ENCODE results near the gene DNMT3A.

The DNMT3A gene

DNA sequence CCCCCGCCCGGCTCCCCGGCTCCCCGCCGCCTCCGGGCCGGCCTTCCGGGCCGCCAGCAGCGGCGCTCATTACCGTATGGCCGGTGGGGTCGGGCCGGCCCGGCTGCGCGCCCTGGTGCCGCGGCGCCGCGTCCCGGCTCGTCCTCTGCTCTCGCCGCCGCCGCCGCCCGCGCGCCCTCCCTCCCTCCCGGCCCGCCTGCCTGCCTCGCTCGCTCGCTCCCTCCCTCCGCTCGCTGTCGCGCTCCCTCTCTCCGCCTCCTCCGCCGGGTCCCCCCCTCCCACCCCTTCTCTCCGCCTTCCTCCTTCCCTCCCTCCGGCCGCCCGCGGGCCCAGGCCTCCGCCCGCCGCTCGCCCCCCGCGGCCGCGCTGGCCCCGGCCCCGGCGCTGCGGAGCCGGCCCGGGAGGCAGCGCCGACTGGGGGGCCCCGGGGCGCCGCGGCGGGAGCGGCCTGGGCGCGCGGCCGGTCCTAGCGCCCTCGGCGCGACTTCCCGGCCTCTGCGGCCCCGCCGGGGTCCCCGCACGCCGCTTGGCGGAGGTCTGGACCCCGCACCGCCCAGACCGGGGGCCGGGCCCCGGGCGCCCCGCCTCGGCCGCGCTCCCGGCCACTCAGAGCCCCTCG is at the start of gene DNMT3A:
DNMT3A (minus strand) TSS at position 173 of the 619 bp plus-strand sequence. CDS start 27,941 bp downstream, outside the sequence.
- TF ChIP-seq POLR2A (IDR thresholded peaks at IDR 0.05; ENCODE audit: low read length), result no peak
- no peak for TF ChIP-seq GATA1 (IDR thresholded peaks at IDR 0.05; ENCODE audit: low read depth, low read length)
- peak; percentile 71 to 82 for DNase-seq

DNA sequence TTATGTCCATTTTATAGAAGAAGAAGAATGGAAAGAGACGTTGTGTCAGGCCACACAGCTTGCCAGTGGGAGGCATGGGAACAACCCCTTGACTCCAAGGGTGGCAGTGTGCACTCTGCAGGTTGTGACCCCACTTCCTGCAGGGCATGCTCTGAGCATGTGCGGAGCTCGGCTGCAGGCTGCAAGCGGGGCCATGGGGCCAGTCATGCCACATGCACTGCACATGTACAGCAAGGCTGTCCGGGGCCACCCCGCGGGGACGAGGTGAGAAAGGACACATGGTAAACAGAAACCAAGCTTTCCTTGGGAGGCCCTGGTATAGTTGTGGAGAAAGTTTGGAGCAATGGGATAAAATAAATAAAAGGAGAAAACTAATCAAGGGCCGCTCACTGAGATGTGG is 47.4 kb upstream of the DNMT3A start:
- TF ChIP-seq GATA1 (IDR thresholded peaks at IDR 0.05; ENCODE audit: low read depth, low read length), result no peak
- no peak for TF ChIP-seq POLR2A (IDR thresholded peaks at IDR 0.05; ENCODE audit: low read length)
- DNase-seq, result no peak

DNA sequence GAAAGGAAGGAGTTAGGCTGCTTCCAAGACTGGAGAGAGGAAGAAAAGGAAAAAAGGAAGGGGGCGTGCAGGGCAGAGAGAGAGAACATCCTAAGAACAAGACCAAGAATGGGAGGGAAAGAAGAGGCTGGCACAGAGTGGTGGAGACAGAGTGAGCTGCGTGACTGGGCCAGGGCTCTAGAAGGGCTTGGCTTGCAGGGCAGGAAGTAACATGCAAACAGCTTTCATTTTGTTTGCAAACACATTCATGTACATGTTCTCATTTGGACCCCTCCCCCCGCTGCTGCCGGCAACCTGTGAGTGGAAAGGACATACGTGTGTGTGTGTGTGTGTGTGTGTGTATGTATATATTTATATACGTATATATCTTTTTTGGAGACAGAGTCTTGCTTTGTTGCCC is 46.8 kb upstream of the DNMT3A start:
- no peak for DNase-seq
- TF ChIP-seq GATA1 (IDR thresholded peaks at IDR 0.05; ENCODE audit: low read depth, low read length) (no peak), POLR2A (IDR thresholded peaks at IDR 0.05; ENCODE audit: low read length) (no peak)

GRCh38 chr2:25387876-25388449 is 46.2 kb upstream of the DNMT3A start:
- DNase-seq, result no peak
- no peak for TF ChIP-seq POLR2A (IDR thresholded peaks at IDR 0.05; ENCODE audit: low read length)
- TF ChIP-seq GATA1 (IDR thresholded peaks at IDR 0.05; ENCODE audit: low read depth, low read length), result no peak

GRCh38 chr2:25386971-25387875 is 45.5 kb upstream of the DNMT3A start:
- TF ChIP-seq GATA1 (IDR thresholded peaks at IDR 0.05; ENCODE audit: low read depth, low read length), result no peak
- no peak for TF ChIP-seq POLR2A (IDR thresholded peaks at IDR 0.05; ENCODE audit: low read length)
- no peak for DNase-seq

GRCh38 chr2:25385910-25386309 is 44.2 kb upstream of the DNMT3A start:
- TF ChIP-seq POLR2A (IDR thresholded peaks at IDR 0.05; ENCODE audit: low read length), result no peak
- no peak for TF ChIP-seq GATA1 (IDR thresholded peaks at IDR 0.05; ENCODE audit: low read depth, low read length)
- DNase-seq, result no peak

GRCh38 chr2:25383806-25384205 is 42.1 kb upstream of the DNMT3A start:
- no peak for DNase-seq
- TF ChIP-seq GATA1 (IDR thresholded peaks at IDR 0.05; ENCODE audit: low read depth, low read length), result no peak
- TF ChIP-seq POLR2A (IDR thresholded peaks at IDR 0.05; ENCODE audit: low read length), result no peak

GRCh38 chr2:25381502-25381901 is 39.8 kb upstream of the DNMT3A start:
- TF ChIP-seq POLR2A (IDR thresholded peaks at IDR 0.05; ENCODE audit: low read length), result no peak
- no peak for TF ChIP-seq GATA1 (IDR thresholded peaks at IDR 0.05; ENCODE audit: low read depth, low read length)
- no peak for DNase-seq

DNA sequence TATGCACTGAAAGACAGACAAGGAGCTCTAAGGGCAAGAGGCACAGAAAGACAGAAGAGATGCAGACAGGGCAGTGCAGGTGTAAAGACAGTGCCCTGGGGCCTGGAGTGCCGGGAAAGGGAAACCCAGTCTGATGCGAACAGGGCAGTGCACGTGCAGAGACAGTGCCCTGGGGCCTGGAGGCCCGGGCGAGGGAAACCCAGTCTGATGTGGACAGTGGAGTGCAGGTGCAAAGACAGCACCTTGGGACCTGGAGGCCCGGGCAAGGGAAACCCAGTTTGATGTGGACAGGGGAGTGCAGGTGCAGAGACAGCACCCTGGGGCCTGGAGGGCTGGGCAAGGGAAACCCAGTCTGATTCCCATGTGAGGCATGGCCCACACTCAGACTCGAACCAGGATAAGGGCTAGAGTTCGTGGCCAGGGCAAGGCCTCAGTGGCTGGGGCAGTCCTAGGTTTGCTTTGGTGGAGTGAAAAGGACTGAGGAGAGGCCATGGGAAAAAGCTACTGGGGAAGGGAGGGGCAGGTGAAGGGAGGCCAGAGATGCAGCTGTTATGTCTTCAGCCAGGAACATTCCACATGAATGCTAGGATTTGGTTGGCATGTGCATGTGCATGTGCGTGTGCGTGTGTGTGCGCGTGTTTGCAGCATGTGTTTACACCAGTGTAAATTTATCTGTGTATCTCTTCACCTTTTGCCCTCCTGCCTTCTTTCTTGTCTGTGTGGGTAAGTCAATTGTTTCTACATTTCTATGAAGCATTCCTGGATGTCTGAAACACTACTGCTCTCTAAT is 39.1 kb upstream of the DNMT3A start:
- no peak for DNase-seq

GRCh38 chr2:25380023-25380422 is 38.3 kb upstream of the DNMT3A start:
- no peak for TF ChIP-seq GATA1 (IDR thresholded peaks at IDR 0.05; ENCODE audit: low read depth, low read length)
- TF ChIP-seq POLR2A (IDR thresholded peaks at IDR 0.05; ENCODE audit: low read length), result no peak
- no peak for DNase-seq

More for the DNA sequence above, 39.1 kb upstream of the DNMT3A start:
- TF ChIP-seq GATA1 (IDR thresholded peaks at IDR 0.05; ENCODE audit: low read depth, low read length), result no peak
- no peak for TF ChIP-seq POLR2A (IDR thresholded peaks at IDR 0.05; ENCODE audit: low read length)

- no peak for DNase-seq
- TF ChIP-seq GATA1 (IDR thresholded peaks at IDR 0.05; ENCODE audit: low read depth, low read length) (no peak), POLR2A (IDR thresholded peaks at IDR 0.05; ENCODE audit: low read length) (no peak)
Observed at GRCh38 chr2:25379535-25379934, 37.8 kb upstream of the DNMT3A start.

DNA sequence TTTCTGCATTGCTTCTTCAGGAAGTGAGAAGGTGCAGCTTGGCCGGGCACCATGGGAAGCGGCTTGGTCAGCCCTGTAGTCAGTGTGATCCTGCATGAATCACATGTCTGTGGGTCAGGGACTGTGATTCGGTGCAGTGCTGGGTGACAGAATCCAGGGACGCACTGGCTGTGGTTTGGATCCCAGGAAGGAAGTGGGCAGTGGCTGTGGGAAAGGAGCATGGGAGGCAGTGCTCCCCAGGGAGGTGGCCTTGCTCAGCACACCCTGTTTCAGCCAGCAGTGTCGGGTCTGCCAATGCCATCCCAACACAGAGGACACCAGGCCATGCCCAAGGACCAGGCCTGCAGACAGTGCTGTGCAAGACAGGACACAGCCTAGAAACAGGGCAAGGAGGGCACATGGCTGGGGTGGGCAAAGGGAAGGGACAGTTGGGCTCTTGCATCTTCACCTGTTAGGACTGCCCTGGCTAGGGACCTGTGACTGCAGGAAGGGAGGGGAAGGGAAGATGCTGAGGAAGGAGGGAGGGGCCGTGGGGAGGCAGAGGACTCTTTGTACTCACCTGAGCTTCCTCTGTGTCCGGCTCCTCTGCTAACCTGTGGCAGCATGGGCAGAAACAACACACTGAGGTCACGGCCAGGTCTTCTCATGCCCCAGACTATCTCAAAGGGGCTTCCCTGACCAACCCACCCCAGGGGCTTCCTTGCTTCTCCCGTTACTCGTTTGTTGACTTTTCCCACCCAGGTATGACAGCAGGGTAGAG is 37.2 kb upstream of the DNMT3A start:
- TF ChIP-seq POLR2A (IDR thresholded peaks at IDR 0.05; ENCODE audit: low read length) (no peak), GATA1 (IDR thresholded peaks at IDR 0.05; ENCODE audit: low read depth, low read length) (no peak)
- DNase-seq, result no peak

- TF ChIP-seq POLR2A (IDR thresholded peaks at IDR 0.05; ENCODE audit: low read length) (no peak), GATA1 (IDR thresholded peaks at IDR 0.05; ENCODE audit: low read depth, low read length) (no peak)
- no peak for DNase-seq
Observed at GRCh38 chr2:25377822-25378421, 36.2 kb upstream of the DNMT3A start.
